ENCODE results near the gene DENND5A.

DNA sequence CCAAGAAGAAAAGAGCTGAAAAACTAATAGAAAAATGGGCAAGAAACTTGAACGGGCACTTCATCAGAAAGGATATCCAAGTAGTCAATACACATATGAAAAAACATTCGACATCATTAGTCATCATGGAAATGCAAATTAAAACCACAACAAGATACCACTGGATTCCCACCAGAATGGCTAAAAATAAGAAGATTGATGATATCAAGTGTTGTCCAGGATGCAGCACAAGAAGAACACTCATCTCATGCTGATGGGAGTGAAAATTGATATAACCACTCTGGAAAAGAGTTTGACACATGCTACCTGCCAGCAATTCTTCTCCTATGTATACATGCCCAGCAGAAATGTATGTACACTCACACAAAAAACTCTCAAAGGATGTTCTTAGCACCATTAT lies 146.9 kb downstream of the DENND5A start:
- TF ChIP-seq, protein P1, sequence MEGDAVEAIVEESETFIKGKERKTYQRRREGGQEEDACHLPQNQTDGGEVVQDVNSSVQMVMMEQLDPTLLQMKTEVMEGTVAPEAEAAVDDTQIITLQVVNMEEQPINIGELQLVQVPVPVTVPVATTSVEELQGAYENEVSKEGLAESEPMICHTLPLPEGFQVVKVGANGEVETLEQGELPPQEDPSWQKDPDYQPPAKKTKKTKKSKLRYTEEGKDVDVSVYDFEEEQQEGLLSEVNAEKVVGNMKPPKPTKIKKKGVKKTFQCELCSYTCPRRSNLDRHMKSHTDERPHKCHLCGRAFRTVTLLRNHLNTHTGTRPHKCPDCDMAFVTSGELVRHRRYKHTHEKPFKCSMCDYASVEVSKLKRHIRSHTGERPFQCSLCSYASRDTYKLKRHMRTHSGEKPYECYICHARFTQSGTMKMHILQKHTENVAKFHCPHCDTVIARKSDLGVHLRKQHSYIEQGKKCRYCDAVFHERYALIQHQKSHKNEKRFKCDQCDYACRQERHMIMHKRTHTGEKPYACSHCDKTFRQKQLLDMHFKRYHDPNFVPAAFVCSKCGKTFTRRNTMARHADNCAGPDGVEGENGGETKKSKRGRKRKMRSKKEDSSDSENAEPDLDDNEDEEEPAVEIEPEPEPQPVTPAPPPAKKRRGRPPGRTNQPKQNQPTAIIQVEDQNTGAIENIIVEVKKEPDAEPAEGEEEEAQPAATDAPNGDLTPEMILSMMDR (IDR thresholded peaks at IDR 0.05): no peak
- TF ChIP-seq POLR2A (IDR thresholded peaks at IDR 0.05): no peak

Measured in body of pancreas (tissue), 4 donors.